Jurkat, Clone E6-1 (cell line): ENCODE data around the gene NRARP. TPM values are rescaled to one million over a fixed set of nuclear protein-coding genes. Genes with fewer than 3 reads are reported as not detected.
"Not testable (repeated sequence)": the region's sequence is repeated elsewhere in the genome, so short reads cannot be mapped to it uniquely, and the experiment has no call there.

ENCODE experiments used
- DNase-seq: peaks from one replicate; pipeline ENCODE4 v3.0.0-alpha.2; 2011; ENCODE audit warnings: low read depth, low spot score
- H3K4me3 ChIP-seq: 2 replicates; pipeline ENCODE4 v1.5.1; 2011; ENCODE audit warnings: mild to moderate bottlenecking, low read length, control low read depth, moderate library complexity
- polyA plus RNA-seq: library from polyadenylated mRNA; unstranded; fragments of >200 nt; gene quantifications from one replicate; pipeline ENCODE4 v1.2.1, GENCODE V29; 2012; ENCODE audit warnings: missing spikeins; ENCODE audit not compliant: insufficient read length, insufficient read depth

The NRARP gene, protein sequence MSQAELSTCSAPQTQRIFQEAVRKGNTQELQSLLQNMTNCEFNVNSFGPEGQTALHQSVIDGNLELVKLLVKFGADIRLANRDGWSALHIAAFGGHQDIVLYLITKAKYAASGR
- polyA plus RNA-seq: 1.1 TPM

DNA sequence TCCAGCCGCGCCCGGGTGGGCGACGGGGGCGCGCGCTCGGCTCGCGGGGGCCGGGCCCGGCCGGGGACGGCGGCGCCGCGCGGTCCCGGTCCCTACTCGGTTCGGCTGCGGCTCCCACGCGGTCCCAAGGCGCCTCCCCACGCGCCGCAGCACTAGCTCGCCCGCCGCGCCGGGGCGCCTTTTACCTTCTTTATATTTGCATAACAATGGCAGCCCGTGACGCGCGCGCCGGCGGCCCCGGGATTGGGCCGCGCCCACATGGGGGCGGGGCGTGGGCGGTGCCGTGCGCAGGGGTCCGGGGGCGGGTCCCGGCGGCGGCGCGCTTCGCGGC lies at the start of gene NRARP:
NRARP (minus strand) TSS at position 154 of the 331 bp plus-strand sequence. CDS start 343 bp downstream, outside the sequence.
- DNase-seq: peak; percentile 56
- H3K4me3 ChIP-seq: peak within 1 kb of the TSS; percentile 40

DNA sequence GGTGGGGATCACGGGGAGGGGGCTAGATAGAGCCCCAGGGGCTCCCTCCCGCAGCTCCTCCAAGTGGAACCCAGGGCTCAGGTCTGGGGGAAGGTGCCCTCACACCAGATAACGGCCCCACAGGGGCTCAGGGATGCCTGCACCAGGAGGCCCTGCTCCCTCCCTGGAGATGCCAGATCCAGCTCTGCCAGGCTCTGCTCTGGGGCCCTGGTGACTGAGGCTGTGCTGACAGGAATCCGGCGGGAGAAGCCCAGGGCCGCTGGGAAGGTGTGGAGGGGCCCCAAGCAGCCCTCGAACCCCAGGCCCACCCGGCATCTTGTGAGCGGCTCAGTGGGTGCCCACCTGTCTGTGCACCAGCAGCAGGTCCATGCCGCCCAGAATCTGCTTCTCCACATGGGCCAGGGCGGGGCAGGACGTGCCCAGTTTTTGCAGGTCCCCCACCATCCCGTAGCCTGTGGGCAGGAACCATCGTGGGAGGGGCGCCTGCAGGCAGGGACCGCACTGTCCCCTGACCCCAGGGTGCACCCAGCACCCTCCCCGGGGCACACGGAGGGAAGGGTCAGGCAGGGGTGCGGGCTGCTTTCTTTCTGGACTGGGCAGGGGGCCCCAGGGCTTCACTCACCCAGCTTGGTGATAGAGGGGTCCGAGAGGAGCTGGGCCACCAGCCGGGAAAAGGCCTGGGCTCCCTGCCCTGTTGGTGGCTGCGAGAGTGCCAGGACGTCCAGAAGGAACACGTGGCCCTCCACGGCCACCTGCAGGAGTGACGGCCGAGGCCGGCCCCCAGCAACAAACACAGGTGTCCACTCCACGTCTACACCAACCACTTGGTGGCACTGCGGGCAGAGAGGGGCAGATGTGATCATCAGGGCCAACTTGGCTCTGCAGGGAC lies 48.9 kb upstream of the NRARP start:
- DNase-seq: no peak
- H3K4me3 ChIP-seq: no peak overlapping the region

DNA sequence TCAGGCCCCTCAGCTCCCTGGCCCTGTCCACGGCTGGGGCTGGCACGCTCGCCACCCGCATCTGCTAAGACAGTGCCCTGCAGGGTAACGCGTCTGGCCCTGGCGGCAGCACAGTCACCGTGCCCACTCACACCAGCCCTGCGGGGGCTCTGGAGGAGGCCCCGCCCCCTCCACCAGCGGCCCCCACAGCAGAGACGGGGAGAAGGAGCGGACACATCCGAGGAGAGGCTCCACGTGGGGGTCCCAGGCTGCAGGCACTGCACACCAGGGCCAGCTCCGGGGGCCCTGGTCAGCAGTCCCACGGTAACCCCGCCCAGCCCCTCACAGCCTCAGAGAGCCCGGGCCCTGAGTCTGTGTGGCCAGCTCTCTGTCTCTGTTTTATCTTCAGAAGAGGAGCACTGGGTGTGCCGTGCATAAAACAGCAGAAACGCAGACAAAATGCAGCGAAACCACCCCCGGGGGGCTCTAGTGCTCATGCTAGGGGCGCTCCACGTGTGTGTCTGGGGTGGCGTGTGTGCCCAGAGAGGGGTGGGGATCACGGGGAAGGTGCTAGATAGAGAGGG lies 47.5 kb upstream of the NRARP start:
- DNase-seq: no peak

DNA sequence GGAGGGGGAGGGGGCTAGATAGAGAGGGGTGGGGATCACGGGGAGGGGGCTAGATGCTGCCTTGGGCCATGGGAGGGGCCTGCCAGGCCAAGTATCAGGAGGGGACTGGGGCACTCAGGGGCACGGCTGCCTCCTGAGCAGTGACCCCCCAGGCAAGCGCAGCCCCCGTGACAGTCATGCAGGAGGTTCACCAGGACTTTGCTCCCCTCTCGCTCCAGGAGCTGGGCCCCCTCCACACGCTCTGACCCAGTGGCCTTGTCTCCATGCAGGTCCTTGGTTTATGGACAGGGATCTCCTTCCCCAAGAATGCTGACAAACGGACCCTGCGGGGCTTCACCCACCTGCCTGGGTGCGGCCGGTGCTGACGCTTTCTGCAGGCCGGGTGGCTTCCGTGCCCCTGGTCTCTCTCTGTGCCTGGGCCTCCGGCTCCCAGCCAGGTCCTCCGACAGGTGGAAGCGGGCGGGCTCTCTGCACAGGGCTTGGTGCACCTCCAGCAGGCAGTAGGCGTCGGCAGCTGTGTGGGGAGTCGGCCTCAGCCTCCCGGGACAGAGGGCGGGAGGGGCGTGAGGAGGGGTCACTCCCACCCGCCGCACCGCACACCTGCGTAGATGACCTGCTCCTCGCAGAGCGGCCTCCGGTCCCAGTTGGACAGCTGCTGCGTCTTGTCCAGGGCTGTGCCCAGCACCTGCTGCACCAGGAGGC lies 46.8 kb upstream of the NRARP start:
- H3K4me3 ChIP-seq: no peak overlapping the region
- DNase-seq: no peak

More for the DNA sequence above, 47.5 kb upstream of the NRARP start:
- no peak overlapping the region for H3K4me3 ChIP-seq

DNA sequence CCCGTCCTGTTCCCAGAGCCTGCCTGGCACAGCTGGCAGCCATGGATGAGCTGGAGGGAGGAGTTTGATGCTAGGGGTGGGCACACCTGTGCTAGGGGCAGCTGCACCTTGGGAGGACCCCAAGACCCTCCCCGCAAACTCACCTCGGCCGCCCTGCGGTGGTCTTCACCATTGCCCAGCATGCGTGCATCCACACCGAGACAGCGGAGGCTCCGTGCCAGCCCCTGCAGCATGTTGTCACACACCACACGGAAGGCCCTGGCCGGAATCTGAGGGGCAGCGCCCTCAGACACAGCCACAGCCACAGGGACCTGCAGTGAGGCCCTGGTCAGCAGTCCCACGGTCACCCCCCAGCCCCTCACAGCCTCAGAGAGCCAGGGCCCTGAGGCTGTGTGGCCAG lies 45.9 kb upstream of the NRARP start:
- H3K4me3 ChIP-seq: no peak overlapping the region
- no peak for DNase-seq

DNA sequence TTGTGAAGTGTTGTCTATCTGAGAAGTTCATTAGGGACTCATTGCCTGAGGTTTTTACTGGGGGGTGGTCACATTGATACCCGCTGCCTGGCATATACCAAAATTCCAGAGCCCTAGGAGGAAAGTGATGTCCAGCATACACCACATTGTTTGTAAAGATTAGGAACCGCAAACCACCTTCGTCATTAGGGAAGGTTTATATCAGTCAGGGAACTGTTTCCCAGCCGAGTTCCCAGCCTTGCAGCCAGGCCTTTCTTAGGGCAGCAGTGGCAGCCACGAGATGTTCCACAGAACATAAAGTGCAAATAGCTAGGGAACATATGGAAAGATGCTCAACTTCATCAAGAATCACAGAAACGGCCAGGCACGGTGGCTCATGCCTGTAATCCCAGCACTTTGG lies 40.4 kb upstream of the NRARP start:
- H3K4me3 ChIP-seq: no peak overlapping the region
- DNase-seq: no peak

DNA sequence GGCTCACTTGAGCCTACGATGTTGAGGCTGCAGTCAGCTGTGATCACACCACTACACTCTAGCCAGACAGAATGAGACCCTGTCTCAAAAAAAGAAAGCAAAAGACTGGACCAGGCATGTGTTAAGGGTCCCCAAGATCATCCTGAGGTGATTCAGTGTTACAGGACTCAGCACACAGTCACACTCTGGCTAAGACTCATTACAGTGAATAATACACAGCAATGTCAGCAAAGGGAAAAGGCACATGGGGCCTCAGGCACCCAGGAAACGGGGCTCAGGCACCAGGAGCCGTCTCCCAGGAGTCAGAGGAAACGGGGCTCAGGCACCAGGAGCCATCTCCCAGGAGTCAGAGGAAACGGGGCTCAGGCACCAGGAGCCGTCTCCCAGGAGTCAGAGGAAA lies 39.2 kb upstream of the NRARP start:
- no peak for DNase-seq
- no peak overlapping the region for H3K4me3 ChIP-seq

DNA sequence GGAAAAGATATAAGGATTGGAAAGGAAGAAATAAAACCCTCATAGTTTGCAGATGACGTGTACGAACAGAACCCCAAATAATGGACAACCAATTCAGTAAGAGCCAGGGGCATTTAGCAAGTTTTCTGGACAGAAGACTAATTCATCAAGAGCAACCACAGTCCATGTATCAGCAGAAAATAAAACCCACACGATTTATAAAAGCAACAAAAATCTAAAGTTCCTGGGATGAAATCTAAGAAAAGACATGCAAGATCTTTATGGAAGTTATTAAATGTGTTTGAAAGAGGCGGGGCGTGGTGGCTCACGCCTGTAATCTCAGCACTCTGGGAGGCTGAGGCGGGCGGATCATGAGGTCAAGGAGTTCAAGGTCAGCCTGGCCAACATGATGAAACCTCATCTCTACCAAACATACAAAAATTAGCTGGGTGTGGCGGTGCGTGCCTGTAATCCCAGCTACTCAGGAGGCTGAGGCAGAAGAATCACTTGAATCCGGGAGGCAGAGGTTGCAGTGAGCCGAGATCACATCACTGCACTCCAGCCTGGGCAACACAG lies 37.9 kb upstream of the NRARP start:
- not testable (repeated sequence) for DNase-seq, H3K4me3 ChIP-seq

DNA sequence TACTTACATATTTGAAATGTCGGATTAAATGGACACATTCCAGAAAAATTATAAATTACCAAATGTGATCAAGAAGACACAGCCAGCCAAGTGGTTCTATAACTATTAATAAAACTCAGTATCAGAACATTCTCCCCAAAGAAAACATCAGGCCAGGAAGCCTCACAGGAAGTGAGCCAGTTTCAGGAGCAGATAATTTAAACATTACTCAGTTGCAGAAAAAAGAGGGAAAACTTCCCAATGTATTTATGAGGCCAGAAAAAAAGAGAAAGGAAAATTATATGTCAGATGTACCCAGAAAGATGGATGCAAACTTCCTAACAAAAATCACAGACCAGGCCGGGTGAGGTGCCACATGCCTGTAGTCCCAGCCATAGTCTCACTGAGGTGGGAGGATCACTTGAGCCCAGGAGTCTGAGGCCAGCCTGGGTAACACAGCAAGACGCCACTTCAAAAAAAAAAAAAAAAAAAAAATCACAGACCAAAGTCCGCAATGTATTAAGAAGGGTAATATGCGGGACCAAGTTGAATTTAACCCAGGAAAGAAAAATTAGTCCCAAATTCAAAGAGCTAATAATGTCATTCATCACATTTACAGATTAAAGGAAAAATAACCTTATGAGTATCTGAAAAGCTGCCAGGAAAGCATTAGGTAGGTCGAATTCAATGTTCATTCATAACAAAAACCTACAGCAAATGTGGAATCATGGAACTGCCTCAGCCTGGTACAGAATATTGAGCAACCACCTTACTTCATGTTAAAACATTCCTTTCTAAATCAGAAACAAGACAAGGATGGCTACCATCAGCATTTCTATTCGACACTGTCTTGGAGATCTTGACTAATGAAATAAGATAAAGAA lies 37.2 kb upstream of the NRARP start:
- no peak overlapping the region for H3K4me3 ChIP-seq
- no peak for DNase-seq

DNA sequence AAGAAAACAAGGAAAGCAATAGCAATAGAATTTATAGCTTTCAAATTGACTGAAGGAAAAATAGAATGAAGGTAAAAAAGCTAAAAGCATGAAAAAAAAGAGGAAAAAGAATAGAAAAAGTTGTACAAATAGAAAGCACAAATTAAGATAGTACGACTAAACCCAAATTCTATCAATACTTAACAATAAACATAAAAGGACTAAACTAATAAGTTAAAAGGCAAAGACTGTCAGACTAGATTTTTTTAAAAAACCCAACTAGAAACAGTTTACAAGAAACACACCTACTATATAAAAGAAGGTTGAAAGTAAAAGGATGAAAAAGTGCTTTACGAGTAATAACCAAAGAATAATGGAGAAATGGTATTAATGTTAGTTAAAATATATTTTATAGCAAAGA lies 34.7 kb upstream of the NRARP start:
- H3K4me3 ChIP-seq: no peak overlapping the region
- DNase-seq: no peak

DNA sequence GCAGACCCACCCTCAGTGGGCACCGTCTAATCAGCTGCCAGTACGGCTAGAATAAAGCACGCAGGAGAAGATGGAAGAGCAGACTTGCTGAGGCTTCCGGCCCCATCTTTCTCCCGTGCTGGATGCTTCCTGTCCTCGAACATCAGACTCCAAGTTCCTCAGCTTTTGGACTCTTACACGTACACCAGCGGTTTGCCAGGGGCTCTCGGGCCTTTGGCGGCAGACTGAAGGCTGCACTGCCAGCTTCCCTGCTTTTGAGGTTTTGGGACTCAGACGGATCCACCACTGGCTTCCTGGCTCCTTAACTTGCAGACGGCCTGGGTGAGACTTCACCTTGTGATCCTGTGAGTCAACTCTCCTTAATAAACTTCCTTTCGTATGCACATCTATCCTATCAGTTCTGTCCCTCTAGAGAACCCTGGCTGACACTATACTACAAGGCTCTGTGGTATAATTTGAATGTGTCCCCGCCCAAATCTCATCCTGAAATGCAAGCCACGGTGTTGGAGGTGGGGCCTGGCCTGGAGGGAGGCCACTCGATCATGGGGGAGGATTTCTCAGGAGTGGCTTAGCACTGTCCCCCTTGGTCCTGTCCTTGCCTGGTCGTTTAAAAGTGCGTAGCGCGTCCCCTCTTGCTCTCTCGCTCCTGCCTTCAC lies 31.1 kb upstream of the NRARP start:
- H3K4me3 ChIP-seq: no peak overlapping the region
- DNase-seq: no peak

DNA sequence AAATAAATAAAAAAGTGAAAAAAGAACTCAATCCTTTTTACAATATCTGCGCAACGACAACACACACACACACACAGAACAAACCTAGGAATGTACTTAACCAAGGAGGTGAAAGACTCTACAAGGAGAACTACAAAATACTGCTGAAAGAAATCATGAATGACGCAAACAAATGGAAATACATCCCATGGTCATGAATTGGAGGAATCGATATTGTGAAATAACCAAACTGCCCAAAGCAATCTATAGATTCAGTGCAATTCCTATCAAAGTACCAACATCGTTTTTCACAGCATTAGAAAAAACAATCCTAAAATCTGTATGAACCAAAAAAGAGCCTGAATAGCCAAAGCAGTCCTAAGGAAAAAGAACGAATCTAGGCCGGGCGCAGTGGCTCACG lies 29.9 kb upstream of the NRARP start:
- no peak for DNase-seq
- H3K4me3 ChIP-seq: no peak overlapping the region

DNA sequence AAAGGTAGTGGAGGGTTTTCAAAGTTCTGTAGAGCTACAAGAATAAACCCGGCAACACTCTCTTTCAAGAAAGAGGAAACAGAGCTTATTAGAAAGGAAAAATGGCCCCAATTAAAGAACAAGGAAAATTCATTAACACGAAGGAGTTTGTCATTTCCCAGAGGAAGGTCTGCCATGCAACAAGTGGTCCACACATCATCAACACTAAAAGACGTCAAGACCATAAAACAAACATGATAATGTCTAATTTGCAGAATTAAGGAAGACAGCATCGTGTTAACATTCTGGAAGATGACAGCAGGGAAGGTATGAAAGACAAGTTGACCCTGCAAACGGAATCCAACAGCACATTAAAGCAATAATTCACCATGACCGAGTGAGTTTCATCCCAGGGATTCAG lies 28.6 kb upstream of the NRARP start:
- no peak for DNase-seq
- H3K4me3 ChIP-seq: no peak overlapping the region

DNA sequence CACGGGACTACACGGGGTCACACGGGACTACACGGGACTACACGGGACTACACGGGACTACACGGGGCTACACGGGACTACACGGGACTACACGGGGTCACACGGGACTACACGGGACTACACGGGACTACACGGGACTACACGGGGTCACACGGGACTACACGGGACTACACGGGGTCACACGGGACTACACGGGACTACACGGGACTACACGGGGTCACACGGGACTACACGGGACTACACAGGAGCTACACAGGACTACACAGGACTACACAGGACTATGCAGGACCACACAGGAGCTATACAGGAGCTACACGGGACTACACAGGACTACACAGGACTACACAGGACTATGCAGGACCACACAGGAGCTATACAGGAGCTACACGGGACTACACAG lies 27.5 kb upstream of the NRARP start:
- DNase-seq, H3K4me3 ChIP-seq: not testable (repeated sequence)

DNA sequence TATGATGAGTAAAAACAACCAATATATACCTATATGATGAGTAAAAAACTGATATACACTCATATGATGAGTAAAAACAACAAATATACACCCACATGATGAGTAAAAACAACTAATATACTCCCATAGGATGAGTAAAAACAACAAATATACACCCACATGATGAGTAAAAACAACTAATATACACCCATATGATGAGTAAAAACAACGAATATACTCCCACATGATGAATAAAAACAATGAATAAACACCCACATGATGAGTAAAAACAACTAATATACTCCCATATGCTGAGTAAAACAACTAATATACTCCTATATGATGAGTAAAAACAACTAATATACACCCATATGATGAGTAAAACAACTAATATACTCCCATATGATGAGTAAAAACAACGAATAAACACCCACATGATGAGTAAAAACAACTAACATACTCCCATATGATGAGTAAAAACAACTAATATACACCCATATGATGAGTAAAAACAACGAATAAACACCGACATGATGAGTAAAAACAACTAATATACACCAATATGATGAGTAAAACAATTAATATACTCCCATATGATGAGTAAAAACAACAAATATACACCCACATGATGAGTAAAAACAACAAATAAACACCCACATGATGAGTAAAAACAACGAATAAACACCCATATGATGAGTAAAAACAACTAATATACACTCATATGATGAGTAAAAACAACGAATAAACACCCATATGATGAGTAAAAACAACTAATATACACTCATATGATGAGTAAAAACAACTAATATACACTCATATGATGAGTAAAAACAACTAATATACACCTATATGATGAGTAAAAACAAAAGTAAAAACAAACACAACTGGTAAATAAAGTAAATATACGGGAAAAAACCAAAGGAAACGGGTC lies 25.8 kb upstream of the NRARP start:
- not testable (repeated sequence) for DNase-seq, H3K4me3 ChIP-seq

DNA sequence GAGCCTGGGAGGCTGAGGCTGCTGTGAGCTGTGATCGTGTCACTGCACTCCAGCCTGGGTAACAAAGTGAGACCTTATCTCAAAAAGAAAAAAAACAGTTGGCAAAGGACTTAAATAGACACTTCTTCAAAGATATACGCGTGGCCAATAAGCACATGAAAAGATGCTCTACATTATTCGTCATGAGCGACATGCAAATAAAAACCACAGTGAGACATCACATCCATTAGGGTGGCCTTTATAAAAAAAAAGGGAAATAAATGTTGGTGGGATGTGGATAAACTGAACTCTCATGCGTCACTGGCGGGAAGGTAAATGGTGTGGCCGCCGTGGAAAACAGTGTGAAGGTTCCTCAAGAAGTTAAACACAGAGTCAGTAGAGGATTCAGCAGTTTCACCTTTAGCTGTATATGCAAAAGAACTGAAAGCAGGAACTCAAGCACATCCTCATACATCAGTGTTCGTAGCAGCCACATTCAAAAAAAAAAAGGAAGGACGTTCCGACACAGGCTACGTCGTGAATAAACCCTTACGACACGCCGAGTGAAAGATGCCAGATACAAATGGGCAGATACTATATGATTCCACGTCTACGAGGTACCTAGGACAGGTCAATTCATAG lies 24.5 kb upstream of the NRARP start:
- no peak for DNase-seq
- no peak overlapping the region for H3K4me3 ChIP-seq

DNA sequence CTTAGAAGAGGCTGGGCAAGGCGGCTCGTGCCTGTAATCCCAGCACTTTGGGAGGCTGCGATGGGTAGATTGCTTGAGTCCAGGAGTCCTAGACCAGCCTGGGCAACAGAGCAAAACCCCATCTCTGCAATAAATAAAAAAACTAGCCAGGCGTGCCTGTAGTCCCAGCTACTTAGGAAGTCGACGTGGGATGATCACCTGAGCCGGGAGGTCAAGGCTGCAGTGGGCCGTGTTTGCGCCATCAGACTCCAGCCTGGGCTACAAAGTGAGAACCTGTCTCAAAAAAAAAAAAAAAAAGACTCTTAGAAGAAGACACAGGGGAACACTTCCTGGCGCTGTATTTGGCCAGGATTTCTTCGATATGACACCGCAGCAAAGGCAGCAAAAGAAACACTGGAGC lies 23.7 kb upstream of the NRARP start:
- no peak for DNase-seq
- H3K4me3 ChIP-seq: no peak overlapping the region
